ENCODE measurements around the gene SFTPB. TPM values are rescaled to one million over a fixed set of nuclear protein-coding genes. Genes with fewer than 3 reads are reported as not detected.

The SFTPB gene
- total and polyA plus RNA-seq, 11 donors = 0.23 to 0.83 TPM; not detected in 9

DNA sequence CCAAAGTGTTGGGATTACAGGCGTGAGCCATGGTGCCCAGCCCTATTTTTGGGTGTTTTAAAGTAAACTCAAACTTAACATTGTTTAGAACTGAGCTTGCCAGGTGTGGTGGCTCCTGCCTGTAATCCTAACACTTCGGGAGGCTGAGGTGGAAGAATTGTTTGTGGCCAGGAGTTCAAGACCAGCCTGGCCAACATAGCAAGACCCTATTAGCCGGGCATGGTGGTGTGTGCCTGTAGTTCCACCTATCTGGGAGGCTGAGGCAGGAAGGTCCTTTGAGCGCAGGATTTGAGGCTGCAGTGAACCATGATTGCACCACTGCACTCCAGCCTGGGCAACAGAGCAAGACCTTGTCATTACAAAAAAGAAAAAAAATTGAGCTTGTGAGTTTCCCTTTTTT, 17.5 kb downstream of the SFTPB start:
- no peaks in the 10 kb centered on the region for H3K27me3 ChIP-seq
- peaks cover 0 to 90% (median 81%) of the 10 kb centered on the region in 9 donors for H3K36me3 ChIP-seq
- 93 to 97% (median 96%) methylated on average over 4 of the region's 4 CpGs for WGBS, 4 donors
- H3K4me1 ChIP-seq = peaks cover 0 to 16% (median 11%) of the 10 kb centered on the region in 12 donors
- H3K9me3 ChIP-seq = no peaks in the 10 kb centered on the region
- ATAC-seq (no peak), DNase-seq (no peak)
- intact Hi-C loops (cut with DNase I) = loop anchor here in 1 of 10 donors (10.0 kb wide), 1 partner anchor 434 kb away; no protein-coding TSS in a partner anchor
- TF ChIP-seq, protein P1, sequence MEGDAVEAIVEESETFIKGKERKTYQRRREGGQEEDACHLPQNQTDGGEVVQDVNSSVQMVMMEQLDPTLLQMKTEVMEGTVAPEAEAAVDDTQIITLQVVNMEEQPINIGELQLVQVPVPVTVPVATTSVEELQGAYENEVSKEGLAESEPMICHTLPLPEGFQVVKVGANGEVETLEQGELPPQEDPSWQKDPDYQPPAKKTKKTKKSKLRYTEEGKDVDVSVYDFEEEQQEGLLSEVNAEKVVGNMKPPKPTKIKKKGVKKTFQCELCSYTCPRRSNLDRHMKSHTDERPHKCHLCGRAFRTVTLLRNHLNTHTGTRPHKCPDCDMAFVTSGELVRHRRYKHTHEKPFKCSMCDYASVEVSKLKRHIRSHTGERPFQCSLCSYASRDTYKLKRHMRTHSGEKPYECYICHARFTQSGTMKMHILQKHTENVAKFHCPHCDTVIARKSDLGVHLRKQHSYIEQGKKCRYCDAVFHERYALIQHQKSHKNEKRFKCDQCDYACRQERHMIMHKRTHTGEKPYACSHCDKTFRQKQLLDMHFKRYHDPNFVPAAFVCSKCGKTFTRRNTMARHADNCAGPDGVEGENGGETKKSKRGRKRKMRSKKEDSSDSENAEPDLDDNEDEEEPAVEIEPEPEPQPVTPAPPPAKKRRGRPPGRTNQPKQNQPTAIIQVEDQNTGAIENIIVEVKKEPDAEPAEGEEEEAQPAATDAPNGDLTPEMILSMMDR (IDR thresholded peaks at IDR 0.05) = no peak
- TF ChIP-seq POLR2A (IDR thresholded peaks at IDR 0.05) = no peak
- no peak overlapping the region for H3K27ac ChIP-seq
- H3K4me3 ChIP-seq = no peak overlapping the region

DNA sequence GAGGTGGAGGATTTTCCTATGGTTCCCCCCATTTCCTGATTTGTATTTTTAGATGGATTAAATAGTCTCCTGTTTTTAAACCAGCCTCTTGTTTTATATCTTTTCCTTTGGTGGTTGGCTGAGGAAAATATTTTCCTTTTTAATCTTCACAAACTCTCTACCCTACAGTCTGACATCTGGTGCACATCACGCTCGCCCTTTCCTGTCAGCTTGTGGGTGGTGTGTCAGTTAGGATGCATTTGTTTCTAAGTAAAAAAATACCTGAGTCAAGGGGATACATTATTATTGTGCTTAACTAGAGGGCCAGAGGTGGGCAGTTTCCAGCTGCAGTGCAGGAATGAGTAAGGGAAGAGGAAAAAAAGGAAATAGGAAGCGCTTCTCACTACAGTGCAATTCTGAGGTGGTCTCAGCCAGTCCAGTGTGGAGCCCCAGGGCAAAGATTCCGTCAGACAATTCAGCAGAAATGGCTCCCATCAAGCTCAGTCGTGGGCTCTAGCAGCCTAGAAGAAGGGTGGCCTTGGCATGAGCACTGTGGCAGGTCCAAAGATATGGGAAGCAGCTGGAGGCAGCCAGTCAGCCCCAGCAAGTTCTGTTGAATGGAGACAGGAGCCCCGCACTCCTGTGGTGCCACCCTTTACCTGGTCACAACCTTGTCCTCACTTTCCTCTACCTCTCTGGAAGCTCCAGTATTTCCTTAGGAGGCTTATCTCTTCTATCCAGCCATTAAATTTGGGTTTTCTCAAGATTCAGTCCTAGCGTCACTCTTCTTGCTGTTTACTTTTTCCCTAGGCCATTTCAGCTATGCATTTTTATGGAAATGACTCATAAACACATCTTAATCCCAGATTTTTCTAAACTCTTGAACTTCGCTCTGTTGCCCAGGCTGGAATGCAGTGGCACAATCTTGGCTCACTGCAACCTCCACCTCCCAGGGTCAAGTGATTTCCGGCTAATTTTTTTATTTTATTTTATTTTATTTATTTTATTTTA, 18.5 kb downstream of the SFTPB start:
- TF ChIP-seq POLR2A (IDR thresholded peaks at IDR 0.05) = no peak
- TF ChIP-seq, protein P1 (IDR thresholded peaks at IDR 0.05) = no peak
- H3K4me3 ChIP-seq = no peak overlapping the region
- intact Hi-C loops (cut with DNase I) = loop anchor here in 6 of 10 donors (2.0 to 10.0 kb wide), 4 partner anchors 55 to 435 kb away; no protein-coding TSS in a partner anchor
- DNase-seq (no peak), ATAC-seq (peak in 2 of 4 donors; percentile 29 to 49)
- 75 to 84% (median 83%) methylated on average over 9 of the region's 9 CpGs for WGBS, 4 donors
- H3K27me3 ChIP-seq = no peaks in the 10 kb centered on the region
- H3K36me3 ChIP-seq = peaks cover 0 to 98% (median 90%) of the 10 kb centered on the region in 9 donors
- H3K9me3 ChIP-seq = no peaks in the 10 kb centered on the region
- H3K4me1 ChIP-seq = peaks cover 0 to 16% (median 11%) of the 10 kb centered on the region in 12 donors
- peak overlapping the region in 9 of 12 donors; percentile 9 to 68 (median 43) for H3K27ac ChIP-seq

DNA sequence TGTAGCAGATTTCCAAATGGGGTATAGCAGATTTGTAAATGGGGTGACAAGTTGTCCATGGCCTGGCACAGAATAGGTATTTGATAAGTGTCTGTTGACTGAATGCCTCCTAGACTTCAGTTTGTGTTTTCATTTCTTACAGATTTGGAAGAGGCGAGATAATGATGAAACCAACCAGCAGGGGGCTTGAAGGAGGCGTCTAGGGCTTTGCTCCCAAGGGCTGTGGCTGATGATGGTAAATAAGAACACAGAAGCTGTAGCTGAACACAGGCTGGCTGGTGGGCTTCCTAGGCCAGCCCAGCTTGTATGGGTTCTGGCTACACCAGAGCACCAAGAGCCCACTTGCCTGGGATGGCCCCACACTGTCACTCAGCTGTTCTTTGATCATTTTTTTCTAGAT, 19.4 kb downstream of the SFTPB start:
- 50 to 63% (median 61%) methylated on average over 2 of the region's 2 CpGs for WGBS, 4 donors
- peak in 1 of 5 donors; percentile 37 for DNase-seq
- peak overlapping the region in 8 of 12 donors; percentile 13 to 68 (median 46) for H3K27ac ChIP-seq
- H3K4me3 ChIP-seq = no peak overlapping the region
- H3K27me3 ChIP-seq = no peaks in the 10 kb centered on the region
- ATAC-seq = peak in 3 of 4 donors; percentile 35 to 60 (median 38)
- no peak for TF ChIP-seq POLR2A (IDR thresholded peaks at IDR 0.05)
- TF ChIP-seq, protein P1 (IDR thresholded peaks at IDR 0.05) = peak; percentile 8 to 56 (median 42)
- peaks cover 0 to 100% (median 94%) of the 10 kb centered on the region in 9 donors for H3K36me3 ChIP-seq
- peaks cover 0 to 16% (median 11%) of the 10 kb centered on the region in 12 donors for H3K4me1 ChIP-seq
- H3K9me3 ChIP-seq = no peaks in the 10 kb centered on the region
- intact Hi-C loops (cut with DNase I) = loop anchor here in 5 of 10 donors (2.0 to 10.0 kb wide), 3 partner anchors 56 to 166 kb away; no protein-coding TSS in a partner anchor

All from heart left ventricle (tissue), 16 donors.